ENCODE results near the gene LCN6. TPM values are rescaled to one million over a fixed set of nuclear protein-coding genes. Genes with fewer than 3 reads are reported as not detected.

Gene LCN6
- total and polyA plus RNA-seq, 2 experiments from 2014 or later, result not detected

DNA sequence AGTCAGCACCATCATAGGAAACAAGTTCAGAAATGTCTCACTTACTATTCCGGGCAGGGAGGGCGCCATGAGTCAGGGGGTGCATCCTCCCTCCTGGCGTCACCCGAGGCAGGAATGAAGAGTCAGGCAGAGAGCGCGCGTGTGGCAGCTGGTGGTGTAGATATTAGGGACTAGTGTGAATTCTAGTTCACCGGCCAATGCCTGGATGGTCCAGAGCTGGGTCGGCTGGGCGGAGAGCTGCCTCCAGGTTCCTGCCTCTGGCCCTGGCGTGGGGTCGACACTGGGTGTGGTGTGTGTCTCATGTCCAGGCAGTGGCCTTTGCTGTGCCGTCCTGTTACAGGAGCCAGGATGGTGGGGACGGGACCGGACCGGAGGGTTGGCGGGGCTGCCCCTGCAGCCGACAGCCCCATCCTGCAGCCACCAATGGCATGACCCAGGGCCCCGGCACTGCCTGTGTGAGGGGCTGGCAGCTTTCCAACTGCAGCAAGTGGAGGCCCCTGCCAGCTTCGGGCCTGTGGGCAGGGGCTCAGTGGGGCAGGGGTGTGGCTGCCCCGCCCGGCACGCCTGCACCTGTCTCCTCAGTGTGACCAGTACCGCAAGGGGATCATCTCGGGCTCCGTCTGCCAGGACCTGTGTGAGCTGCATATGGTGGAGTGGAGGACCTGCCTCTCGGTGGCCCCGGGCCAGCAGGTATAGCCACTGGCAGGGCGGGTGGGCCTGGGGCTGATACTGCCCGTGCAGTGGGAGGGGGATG lies 26.8 kb downstream of the LCN6 start:
- H3K27ac ChIP-seq, result no peak overlapping the region
- peaks cover 21% of the 10 kb centered on the region for H3K79me2 ChIP-seq
- TF ChIP-seq, protein P1, sequence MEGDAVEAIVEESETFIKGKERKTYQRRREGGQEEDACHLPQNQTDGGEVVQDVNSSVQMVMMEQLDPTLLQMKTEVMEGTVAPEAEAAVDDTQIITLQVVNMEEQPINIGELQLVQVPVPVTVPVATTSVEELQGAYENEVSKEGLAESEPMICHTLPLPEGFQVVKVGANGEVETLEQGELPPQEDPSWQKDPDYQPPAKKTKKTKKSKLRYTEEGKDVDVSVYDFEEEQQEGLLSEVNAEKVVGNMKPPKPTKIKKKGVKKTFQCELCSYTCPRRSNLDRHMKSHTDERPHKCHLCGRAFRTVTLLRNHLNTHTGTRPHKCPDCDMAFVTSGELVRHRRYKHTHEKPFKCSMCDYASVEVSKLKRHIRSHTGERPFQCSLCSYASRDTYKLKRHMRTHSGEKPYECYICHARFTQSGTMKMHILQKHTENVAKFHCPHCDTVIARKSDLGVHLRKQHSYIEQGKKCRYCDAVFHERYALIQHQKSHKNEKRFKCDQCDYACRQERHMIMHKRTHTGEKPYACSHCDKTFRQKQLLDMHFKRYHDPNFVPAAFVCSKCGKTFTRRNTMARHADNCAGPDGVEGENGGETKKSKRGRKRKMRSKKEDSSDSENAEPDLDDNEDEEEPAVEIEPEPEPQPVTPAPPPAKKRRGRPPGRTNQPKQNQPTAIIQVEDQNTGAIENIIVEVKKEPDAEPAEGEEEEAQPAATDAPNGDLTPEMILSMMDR (IDR thresholded peaks at IDR 0.05; ENCODE audit: poor library complexity), result no peak
- TF ChIP-seq EZH2 (IDR thresholded peaks at IDR 0.05; ENCODE audit: borderline replicate concordance), result no peak
- no peak for TF ChIP-seq EZH2phosphoT487 (IDR thresholded peaks at IDR 0.05; ENCODE audit: low read depth, severe bottlenecking, unreplicated experiment)
- 86% methylated on average over 26 of the region's 30 CpGs for WGBS (ENCODE audit: low lambda C conversion rate, missing lambda C conversion rate)
- H2AFZ ChIP-seq, result no peak overlapping the region
- peaks cover 22% of the 10 kb centered on the region for H3K4me1 ChIP-seq (ENCODE audit: insufficient read depth)
- no peak for DNase-seq (ENCODE audit: low spot score)
- H3K9me2 ChIP-seq (replicated peaks; ENCODE audit: insufficient read depth), result no peaks in the 10 kb centered on the region
- H4K20me1 ChIP-seq (ENCODE audit: insufficient read depth, poor library complexity, severe bottlenecking), result peaks cover 51% of the 10 kb centered on the region
- no peaks in the 10 kb centered on the region for H3K27me3 ChIP-seq
- H3K9me3 ChIP-seq (ENCODE audit: low read depth), result no peaks in the 10 kb centered on the region
- H3K4me3 ChIP-seq, result no peak overlapping the region
- H3K36me3 ChIP-seq (replicated peaks; ENCODE audit: insufficient read depth, low read depth), result no peaks in the 10 kb centered on the region
- no peak overlapping the region for H3K4me2 ChIP-seq

GRCh38 chr9:136720898-136721338 lies 27.4 kb downstream of the LCN6 start:
- peak overlapping the region; percentile 58 for H3K27ac ChIP-seq
- no peak for TF ChIP-seq EZH2 (IDR thresholded peaks at IDR 0.05; ENCODE audit: borderline replicate concordance)
- TF ChIP-seq EZH2phosphoT487 (IDR thresholded peaks at IDR 0.05; ENCODE audit: low read depth, severe bottlenecking, unreplicated experiment), result no peak
- TF ChIP-seq, protein P1 (IDR thresholded peaks at IDR 0.05; ENCODE audit: poor library complexity), result no peak
- H3K9me3 ChIP-seq (ENCODE audit: low read depth), result no peaks in the 10 kb centered on the region
- H3K36me3 ChIP-seq (replicated peaks; ENCODE audit: insufficient read depth, low read depth), result no peaks in the 10 kb centered on the region
- no peaks in the 10 kb centered on the region for H3K27me3 ChIP-seq
- DNase-seq (ENCODE audit: low spot score), result no peak
- peaks cover 45% of the 10 kb centered on the region for H4K20me1 ChIP-seq (ENCODE audit: insufficient read depth, poor library complexity, severe bottlenecking)
- no peak overlapping the region for H2AFZ ChIP-seq
- 89% methylated on average over 11 of the region's 11 CpGs for WGBS (ENCODE audit: low lambda C conversion rate, missing lambda C conversion rate)
- no peak overlapping the region for H3K4me2 ChIP-seq
- H3K9me2 ChIP-seq (replicated peaks; ENCODE audit: insufficient read depth), result no peaks in the 10 kb centered on the region
- peaks cover 17% of the 10 kb centered on the region for H3K79me2 ChIP-seq
- H3K4me1 ChIP-seq (ENCODE audit: insufficient read depth), result peaks cover 17% of the 10 kb centered on the region
- no peak overlapping the region for H3K4me3 ChIP-seq

- TF ChIP-seq, protein P1 (IDR thresholded peaks at IDR 0.05; ENCODE audit: poor library complexity), result no peak
- TF ChIP-seq EZH2 (IDR thresholded peaks at IDR 0.05; ENCODE audit: borderline replicate concordance), result no peak
- TF ChIP-seq EZH2phosphoT487 (IDR thresholded peaks at IDR 0.05; ENCODE audit: low read depth, severe bottlenecking, unreplicated experiment), result no peak
- Histone ChIP-seq H3K4me3 (no peak overlapping the region), H3K4me1 (ENCODE audit: insufficient read depth) (peaks cover 12% of the 10 kb centered on the region), H3K79me2 (peaks cover 14% of the 10 kb centered on the region), H3K9me3 (ENCODE audit: low read depth) (no peaks in the 10 kb centered on the region), H3K36me3 (replicated peaks; ENCODE audit: insufficient read depth, low read depth) (no peaks in the 10 kb centered on the region), H3K4me2 (no peak overlapping the region), H2AFZ (no peak overlapping the region), H3K27me3 (no peaks in the 10 kb centered on the region), H3K27ac (peak overlapping the region; percentile 58), H3K9me2 (replicated peaks; ENCODE audit: insufficient read depth) (no peaks in the 10 kb centered on the region), H4K20me1 (ENCODE audit: insufficient read depth, poor library complexity, severe bottlenecking) (peaks cover 40% of the 10 kb centered on the region)
- WGBS (ENCODE audit: low lambda C conversion rate, missing lambda C conversion rate), result 46% methylated on average over 19 of the region's 20 CpGs
- DNase-seq (ENCODE audit: low spot score), result no peak
Observed at GRCh38 chr9:136720251-136720897, 28.0 kb downstream of the LCN6 start.

All from hepatocyte (in vitro differentiated cells).